ACHN (cell line): ENCODE measurements around the gene OR7G2.

Experiments
- DNase-seq: peaks from one replicate; pipeline ENCODE4 v3.0.0-alpha.2; 2015
- in situ Hi-C: cut with HindIII; loops from 2 replicates; pipeline ENCODE4 v1.10.0; 2017; ENCODE audit warnings: low sequenced_read_pairs, low pct_ligation_motif_present, low pct_unique_long_range_greater_than_20kb

The OR7G2 gene

GRCh38 chr19:9107375-9107774 is at the start of gene OR7G2:
OR7G2 (minus strand) TSS chr19:9107475; CDS start chr19:9103243, 4,232 bp downstream.
- no peak for DNase-seq
- in situ Hi-C loops: no loop called here

DNA sequence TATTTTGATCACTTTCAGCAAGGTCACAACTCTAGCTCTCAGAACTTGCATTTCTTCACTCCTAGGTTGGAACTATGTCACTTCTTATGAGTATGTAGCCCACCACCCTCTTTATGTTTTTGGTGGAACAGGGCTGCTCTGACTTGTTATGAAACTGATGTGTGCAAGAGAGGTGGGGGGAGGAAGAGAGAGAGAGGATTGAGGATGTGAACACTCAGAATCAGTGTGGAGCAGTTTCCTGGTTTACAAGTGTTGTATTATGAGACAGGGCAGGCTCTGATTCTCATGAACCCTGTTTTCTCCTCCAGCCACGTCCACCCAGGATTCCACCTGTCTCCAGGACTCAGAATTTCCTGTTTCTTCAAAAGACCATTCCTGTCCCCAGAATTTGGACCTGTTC is 49.0 kb upstream of the OR7G2 start:
- no peak for DNase-seq
- in situ Hi-C loops: no loop called here

DNA sequence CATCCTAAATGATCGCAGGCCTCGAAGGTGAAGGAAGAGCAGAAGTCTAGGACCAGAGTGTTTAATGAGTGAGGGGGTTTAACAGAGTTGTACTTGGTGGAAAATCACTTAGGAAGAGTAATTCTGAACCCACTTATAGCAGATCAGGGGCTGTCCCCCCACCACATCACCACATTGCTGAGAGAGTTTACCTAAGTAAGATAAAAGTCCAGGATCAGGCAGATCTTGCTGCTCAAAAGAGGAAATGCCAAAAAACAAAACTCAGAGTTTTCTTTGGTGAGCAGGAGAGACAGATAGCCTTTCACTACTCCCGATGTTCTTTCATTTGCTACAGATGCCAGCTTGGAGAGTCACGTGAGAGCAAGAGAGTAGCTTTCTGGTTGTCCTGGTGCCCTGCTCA is 48.3 kb upstream of the OR7G2 start:
- in situ Hi-C loops: no loop called here
- no peak for DNase-seq

DNA sequence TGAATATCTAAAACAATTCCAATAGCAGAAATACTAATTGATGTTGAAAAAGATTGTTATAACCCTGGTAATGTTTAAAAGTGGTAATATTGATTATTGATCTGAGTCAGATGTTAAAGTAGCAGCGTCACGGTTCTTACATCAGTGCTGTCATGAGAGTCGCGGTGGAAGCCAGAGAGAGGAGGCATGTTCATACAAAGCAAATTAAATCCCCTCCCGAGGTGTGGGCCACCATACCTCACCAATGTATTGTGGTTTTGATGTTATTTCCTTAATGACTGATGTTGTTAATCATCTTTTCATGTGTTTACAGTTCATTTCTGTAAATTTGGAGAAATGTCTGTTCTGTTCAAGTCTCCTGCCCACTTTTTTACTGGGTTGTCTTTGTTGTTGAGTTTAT is 44.1 kb upstream of the OR7G2 start:
- in situ Hi-C loops: no loop called here
- no peak for DNase-seq

- in situ Hi-C loops: no loop called here
- DNase-seq: no peak
These were observed 43.4 kb upstream of the OR7G2 start for GRCh38 chr19:9150650-9151049.

- no peak for DNase-seq
- in situ Hi-C loops: no loop called here
These were observed 42.7 kb upstream of the OR7G2 start for GRCh38 chr19:9149997-9150396.

DNA sequence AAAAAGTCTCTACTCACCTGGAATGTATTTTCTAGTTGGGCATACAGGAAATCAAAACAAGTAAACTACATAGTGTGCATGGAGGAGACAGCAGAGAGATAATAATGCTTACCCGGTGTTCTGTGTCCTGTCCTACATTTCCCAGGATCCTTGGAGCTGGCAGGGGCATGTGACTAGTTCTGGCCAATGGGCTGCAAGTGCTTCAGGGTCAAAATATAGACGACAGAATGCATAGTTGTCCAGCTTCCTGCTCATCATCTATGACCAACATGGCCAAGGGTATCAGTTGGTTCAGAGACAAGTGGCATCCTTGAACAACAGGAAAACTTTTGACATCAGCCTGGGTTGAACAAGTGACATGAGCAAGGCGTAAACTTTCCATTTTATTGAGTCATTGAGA is 41.4 kb upstream of the OR7G2 start:
- in situ Hi-C loops: no loop called here
- no peak for DNase-seq

DNA sequence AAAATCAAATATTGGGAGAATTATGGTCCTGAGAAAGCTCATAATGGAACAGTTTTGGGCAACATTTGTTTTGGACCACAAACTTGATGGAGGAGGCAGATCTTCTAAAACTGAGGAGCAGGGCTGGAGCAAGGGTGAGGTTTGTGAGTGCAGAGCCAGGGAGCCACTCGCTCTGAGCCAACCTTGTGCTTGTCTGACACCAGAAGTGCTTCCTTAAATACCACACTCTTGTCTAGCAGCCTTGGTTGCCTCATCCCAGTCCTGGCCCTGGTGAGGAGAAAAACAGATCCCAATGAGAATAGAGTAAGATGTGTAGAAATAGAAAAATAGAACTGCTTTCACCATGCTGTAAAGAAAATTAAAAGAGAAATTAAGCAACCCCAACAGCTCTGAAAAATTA is 39.6 kb upstream of the OR7G2 start:
- in situ Hi-C loops: no loop called here
- DNase-seq: no peak

- in situ Hi-C loops: no loop called here
These were observed 37.6 kb upstream of the OR7G2 start for GRCh38 chr19:9144920-9145319.

DNA sequence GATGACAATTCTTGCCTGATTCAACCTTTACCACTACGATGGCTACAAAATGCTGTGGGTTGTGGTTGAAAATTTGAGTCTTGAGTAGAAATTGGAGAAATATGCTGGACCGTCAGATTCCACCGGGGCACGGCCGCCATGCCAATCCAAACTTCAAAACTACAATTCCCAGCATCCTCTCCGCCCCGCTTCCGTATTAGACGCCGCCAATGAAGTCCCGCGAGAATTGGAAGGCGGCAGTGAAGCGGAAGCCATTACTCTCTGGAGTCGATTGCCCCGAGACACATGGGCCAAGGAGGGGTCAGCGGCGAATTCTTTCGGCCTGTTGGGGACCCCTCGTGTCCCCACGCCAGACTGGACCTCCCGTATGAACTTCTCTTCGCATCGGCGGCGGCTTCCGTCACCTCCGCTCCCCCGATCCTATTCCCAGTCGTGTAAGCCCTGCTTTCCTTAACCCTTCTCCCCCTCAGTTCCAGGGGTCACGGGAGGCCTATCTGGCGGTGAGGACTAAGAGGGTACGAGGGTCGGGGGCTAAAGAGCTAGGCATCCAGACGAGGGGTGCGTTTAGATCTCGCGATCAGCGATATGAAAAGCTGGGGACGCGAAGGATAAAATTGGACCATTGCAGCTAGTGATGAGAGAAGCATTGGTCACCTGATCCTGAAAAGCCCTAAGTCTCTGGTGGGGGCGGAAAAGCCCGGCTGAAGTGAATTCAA is 33.0 kb upstream of the OR7G2 start, which contains the start of gene ZNF317:
Gene ZNF317 (plus strand): TSS at position 239 of the 716 bp plus-strand sequence. CDS start 15,620 bp downstream, outside the sequence.
- peak; percentile 92 for DNase-seq
- in situ Hi-C loops: no loop called here

More at GRCh38 chr19:9144920-9145319, 37.6 kb upstream of the OR7G2 start:
- no peak for DNase-seq

DNA sequence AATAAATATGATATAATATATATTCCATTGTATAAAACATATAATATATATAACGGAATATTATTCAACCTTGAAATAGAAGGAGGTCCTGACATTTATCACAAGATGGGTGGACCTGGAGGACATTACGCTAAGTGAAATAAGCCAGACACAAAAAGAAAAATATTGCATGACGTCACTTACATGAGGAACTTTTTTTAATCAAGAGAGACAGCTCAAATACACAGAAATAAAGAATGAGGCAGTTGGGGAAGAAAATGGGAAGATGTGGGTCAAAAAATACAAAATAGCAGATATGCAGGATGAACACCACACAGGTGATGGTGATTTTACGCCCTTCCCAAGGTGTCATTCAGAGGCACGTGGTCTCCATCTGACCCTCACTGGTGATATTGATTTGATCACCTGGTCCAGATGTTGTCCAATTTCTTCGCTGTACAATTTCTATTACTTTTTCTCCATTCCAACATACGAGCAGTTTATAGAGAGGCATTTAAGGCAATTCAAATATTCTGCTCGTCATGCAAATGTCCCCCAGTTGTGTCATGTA is 32.4 kb upstream of the OR7G2 start:
- in situ Hi-C loops: no loop called here
- DNase-seq: no peak

- no peak for DNase-seq
- in situ Hi-C loops: no loop called here
These were observed 25.1 kb upstream of the OR7G2 start for GRCh38 chr19:9132422-9132821.

GRCh38 chr19:9130965-9131364 is 23.7 kb upstream of the OR7G2 start:
- no peak for DNase-seq
- in situ Hi-C loops: no loop called here

DNA sequence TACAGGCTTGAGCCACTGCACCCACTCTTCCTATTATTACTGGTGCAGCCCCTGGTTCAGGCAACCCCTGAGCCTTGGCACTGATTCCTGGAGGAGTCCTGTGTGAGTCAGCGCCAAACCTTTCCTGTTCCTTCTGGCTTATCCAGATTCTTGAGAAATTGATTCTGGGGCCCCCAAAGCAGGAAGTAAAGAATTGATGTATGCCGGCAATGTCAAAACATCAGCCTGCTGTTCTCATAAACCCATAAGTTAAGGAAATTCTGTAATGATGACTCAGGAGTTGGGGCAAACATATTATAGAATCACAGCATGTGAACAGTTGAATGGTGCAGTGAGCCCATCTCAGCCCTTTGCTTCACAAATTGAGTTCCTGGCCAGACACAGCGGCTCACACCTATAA is 20.9 kb upstream of the OR7G2 start:
- no peak for DNase-seq
- in situ Hi-C loops: no loop called here

GRCh38 chr19:9126900-9127405 is 19.7 kb upstream of the OR7G2 start, which contains the start of gene OR7G3:
OR7G3 (minus strand) TSS chr19:9126950; CDS start chr19:9126950, 0 bp downstream.
- in situ Hi-C loops: no loop called here
- DNase-seq: no peak

DNA sequence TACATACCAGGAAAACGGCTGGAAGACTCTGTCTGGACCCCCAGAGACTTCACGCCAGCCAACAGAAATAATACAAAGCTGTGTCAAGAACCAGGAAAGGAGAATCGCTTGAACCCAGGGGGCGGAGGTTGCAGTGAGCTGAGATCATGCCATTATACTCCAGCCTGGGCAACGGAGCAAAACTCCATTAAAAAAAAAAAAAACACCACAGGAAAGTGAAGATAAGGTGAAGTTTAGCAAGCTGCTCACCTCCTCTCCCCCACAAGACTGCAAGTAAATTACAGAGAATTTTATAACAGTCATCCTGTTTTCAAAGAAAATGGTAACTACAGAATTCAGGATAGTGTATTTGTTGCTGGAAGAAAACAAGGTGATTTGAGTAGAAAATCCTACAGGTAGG is 9.3 kb upstream of the OR7G2 start:
- DNase-seq: no peak
- in situ Hi-C loops: no loop called here

- no peak for DNase-seq
- in situ Hi-C loops: no loop called here
These were observed 8.1 kb upstream of the OR7G2 start, which contains the start of gene OR7G1 for GRCh38 chr19:9115307-9115813. OR7G1 (minus strand) TSS chr19:9115763; CDS start chr19:9115763, 0 bp downstream.

GRCh38 chr19:9109959-9110358 is 2.7 kb upstream of the OR7G2 start:
- no peak for DNase-seq
- in situ Hi-C loops: no loop called here

DNA sequence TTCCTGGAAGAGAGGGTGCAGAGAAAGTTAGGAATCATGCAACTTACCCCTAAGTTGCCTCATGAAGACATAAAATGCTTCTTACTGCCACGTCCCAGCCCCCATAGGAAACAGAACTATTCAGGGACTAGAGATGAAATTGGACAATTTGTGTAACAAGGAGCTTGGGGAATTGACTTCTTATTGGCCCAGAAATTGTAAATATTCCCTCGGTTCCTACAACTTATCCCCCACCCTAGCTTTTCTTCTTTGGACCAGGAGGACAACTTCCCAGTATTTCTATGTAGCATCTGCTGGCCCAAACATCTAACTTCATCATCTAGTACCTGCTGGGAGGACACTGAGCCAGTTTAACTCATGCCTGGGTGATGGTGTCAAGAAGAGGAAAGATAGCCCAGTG is 20.5 kb downstream of the OR7G2 start, which contains the start of gene OR1M1:
Gene OR1M1 (plus strand): TSS at position 301 of the 400 bp plus-strand sequence. CDS start 6,184 bp downstream, outside the sequence.
- no peak for DNase-seq
- in situ Hi-C loops: no loop called here

DNA sequence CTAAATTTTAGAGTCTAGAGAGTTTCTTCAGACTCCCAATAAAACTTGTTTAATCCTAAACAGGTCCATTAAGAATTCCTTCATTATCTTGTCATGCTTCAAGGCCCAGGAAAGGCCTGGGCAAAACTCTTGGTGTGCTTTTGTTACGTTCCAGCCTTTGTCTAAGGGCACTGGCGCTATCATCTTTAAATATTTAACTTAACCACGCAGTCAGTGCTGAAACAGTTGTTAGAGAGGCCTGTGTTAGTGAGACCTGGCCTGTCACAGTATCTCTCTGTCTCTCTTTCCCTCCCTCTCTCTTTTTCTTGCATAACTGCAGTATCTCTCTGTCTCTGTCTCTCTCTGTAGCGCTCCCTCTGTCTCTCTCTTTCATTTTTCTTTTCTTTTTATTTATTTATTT is 28.6 kb downstream of the OR7G2 start:
- in situ Hi-C loops: no loop called here
- DNase-seq: no peak
